SK-N-MC (cell line): ENCODE measurements around the gene PEF1.

ENCODE experiments used
- EZH2 ChIP-seq: fragments of 200-600 bp; sonication (generic); IDR thresholded peaks from one replicate; pipeline ENCODE4 v1.6.1; 2017; ENCODE audit warnings: antibody characterized with exemption
- POLR2AphosphoS5 ChIP-seq: IDR thresholded peaks from 2 replicates; pipeline ENCODE4 v1.6.1; 2012; ENCODE audit warnings: mild to moderate bottlenecking, low read depth, low read length, borderline replicate concordance

GRCh38 chr1:31587720-31588423 lies 56.8 kb downstream of the PEF1 start:
- TF ChIP-seq EZH2 (no peak), POLR2AphosphoS5 (no peak)
